GM12892 (cell line): ENCODE measurements around the gene RPS6KA5.

Experiments used
- POLR2A ChIP-seq: IDR thresholded peaks from 2 replicates; pipeline ENCODE4 v1.6.1; 2011; ENCODE audit warnings: low read depth, low read length, control low read depth
- POLR2AphosphoS5 ChIP-seq: IDR thresholded peaks from 2 replicates; pipeline ENCODE4 v1.6.1; 2011; ENCODE audit warnings: low read depth, low read length, control low read depth
- TAF1 ChIP-seq: IDR thresholded peaks from 2 replicates; pipeline ENCODE4 v1.6.1; 2011; ENCODE audit warnings: low read depth, mild to moderate bottlenecking, control low read depth, low read length, borderline replicate concordance

DNA sequence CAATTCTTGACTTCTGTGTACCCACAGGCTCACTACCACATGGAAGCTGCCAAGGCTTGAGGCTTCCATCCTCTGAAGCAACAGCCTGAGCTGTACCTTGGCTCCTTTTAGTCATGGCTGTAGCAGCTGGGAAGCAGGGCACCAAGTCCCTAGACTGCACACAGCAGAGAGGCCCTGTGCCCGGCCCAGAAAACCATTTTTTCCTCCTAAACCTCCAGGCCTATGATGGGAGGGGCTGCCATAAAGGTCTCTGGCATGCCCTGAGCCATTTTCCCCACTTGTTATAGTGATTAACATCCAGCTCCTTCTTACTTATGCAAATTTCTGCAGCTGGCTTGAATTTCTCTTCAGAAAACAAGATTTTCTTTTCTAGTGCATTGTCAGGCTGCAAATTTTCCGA is 121.8 kb downstream of the RPS6KA5 start:
- TF ChIP-seq TAF1: no peak
- no peak for TF ChIP-seq POLR2A
- TF ChIP-seq POLR2AphosphoS5: no peak
